Gastrocnemius medialis (tissue), 4 donors: ENCODE data around the gene TSHR.

Experiments used
- CTCF ChIP-seq, 5 experiments: fragments of 450-650 bp in 3 of 5; fragments of 200-600 bp in 2 of 5; sonication (generic) in 2 of 5; IDR thresholded peaks in 4 of 5; conservative IDR thresholded peaks in 1 of 5; 1 replicate in 4 of 5; 2 replicates in 1 of 5; pipeline ENCODE4 v1.5.1; 2016 to 2019; ENCODE audit warnings: antibody characterized with exemption in 5 of 5, mild to moderate bottlenecking in 3 of 5, moderate library complexity in 3 of 5
- POLR2A ChIP-seq, 2 donors: fragments of 450-650 bp; IDR thresholded peaks; one replicate each; pipeline ENCODE4 v1.6.1; 2017; ENCODE audit warnings: antibody characterized with exemption in 2 of 2, mild to moderate bottlenecking in 2 of 2, moderate library complexity in 2 of 2

- TF ChIP-seq CTCF (IDR thresholded peaks at IDR 0.05 in 4 of 5, conservative IDR thresholded peaks at IDR 0.05 in 1 of 5) = no peak
- TF ChIP-seq POLR2A (IDR thresholded peaks at IDR 0.05) = no peak
Measured at GRCh38 chr14:81001447-81001846, 46.0 kb downstream of the TSHR start.
